Rectal smooth muscle tissue (tissue), 1 donor: Measurements from ENCODE around the gene ERAL1.
A peak's percentile ranks its signal among the peaks of the same experiment; 100 is the strongest.
"Not testable (repeated sequence)": the region's sequence is repeated elsewhere in the genome, so short reads cannot be mapped to it uniquely, and the experiment has no call there.

ENCODE experiments used
- H3K27ac ChIP-seq: one replicate; pipeline ENCODE4 v1.7.0; 2013; ENCODE audit warnings: low read depth, low read length, inconsistent platforms
- H3K27me3 ChIP-seq: one replicate; pipeline ENCODE4 v1.7.0; 2013; ENCODE audit warnings: low read length; ENCODE audit not compliant: control insufficient read depth, insufficient read depth
- H3K36me3 ChIP-seq: one replicate; pipeline ENCODE4 v1.7.0; 2013; ENCODE audit warnings: low read length; ENCODE audit not compliant: control insufficient read depth, insufficient read depth
- H3K4me1 ChIP-seq: one replicate; pipeline ENCODE4 v1.7.0; 2013; ENCODE audit warnings: low read length; ENCODE audit not compliant: control insufficient read depth, insufficient read depth
- H3K4me3 ChIP-seq: one replicate; pipeline ENCODE4 v1.7.0; 2013; ENCODE audit warnings: low read length
- H3K9ac ChIP-seq: one replicate; pipeline ENCODE4 v1.7.0; 2013; ENCODE audit warnings: low read length

Gene ERAL1

DNA sequence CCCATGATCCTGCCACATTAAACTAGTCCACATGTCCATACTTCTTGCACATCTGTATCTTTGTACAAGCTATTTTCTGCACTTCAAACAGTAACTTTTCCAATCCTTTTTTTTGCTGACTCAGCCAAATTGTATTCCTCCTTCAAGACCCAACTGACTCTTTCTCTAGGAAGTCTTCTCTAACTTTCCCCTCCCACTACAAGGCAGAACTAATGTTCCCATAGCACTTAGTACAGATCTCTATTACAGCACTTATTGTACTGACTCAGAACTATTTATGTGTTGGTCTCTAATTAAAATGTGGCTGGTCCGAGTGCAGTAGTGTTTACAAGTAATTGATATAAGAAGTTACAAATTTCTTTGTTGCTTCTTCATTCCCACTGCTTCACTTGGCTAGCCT is 20.4 kb upstream of the ERAL1 start:
- no peaks in the 10 kb centered on the region for H3K4me1 ChIP-seq
- H3K27me3 ChIP-seq = no peaks in the 10 kb centered on the region
- H3K9ac ChIP-seq = no peak overlapping the region
- no peak overlapping the region for H3K4me3 ChIP-seq
- no peaks in the 10 kb centered on the region for H3K36me3 ChIP-seq
- H3K27ac ChIP-seq = no peak overlapping the region

DNA sequence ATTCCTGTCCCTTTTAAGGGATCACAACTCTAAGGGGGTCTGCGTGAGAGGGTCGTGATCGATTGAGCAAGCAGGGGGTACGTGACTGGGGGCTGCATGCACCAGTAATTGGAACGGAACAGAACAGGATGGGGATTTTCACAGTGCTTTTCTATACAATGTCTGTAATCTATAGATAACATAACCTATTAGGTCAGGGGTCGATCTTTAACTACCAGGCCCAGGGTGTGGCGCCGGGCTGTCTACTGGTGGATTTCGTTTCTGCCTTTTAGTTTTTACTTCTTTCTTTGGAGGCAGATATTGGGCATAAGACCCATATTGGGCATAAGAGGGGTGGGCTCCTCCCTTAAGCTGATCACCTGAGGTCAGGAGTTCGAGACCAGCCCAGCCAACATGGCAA is 18.3 kb upstream of the ERAL1 start:
- H3K27ac ChIP-seq, H3K4me1 ChIP-seq, H3K36me3 ChIP-seq, H3K27me3 ChIP-seq, H3K4me3 ChIP-seq, H3K9ac ChIP-seq: not testable (repeated sequence)

DNA sequence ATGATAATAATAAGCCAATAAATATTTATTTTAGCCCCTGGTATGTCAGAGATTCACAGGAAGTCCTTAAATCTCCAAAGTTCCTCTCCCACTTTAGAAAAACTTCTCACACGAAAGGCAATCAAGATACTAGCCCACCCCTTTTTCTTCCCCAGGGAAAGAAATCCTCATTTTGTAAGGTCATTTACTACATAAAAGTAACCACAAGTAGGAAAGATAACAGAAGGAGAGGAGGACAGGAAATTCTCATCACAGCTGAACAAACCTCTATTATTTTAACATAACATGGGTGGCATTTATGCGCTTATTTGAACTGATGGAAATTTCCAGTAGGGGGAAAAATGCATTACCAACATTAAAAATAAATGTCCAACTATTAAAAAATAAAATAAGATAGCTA is 15.6 kb upstream of the ERAL1 start:
- H3K4me1 ChIP-seq = no peaks in the 10 kb centered on the region
- no peaks in the 10 kb centered on the region for H3K27me3 ChIP-seq
- no peak overlapping the region for H3K27ac ChIP-seq
- H3K4me3 ChIP-seq = no peak overlapping the region
- H3K9ac ChIP-seq = no peak overlapping the region
- H3K36me3 ChIP-seq = no peaks in the 10 kb centered on the region

DNA sequence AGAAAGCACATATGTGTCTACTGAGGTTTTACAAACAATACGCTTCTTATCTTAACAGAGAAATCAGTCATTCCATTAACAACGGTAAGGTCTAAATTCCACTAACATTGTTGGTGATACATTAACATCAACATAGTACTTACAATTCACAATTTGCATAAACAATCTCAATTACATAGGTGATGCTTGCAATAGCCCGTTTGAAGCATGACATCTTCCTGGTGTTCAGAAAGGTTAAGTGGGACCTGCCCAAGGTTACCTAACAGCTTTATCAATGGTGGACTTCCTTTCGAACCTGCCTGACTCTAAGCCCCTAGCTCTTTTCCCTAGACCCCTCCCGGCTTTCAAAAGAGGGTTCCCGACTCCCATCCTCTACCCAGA is 12.9 kb upstream of the ERAL1 start:
- Histone ChIP-seq H3K9ac (peak overlapping the region; percentile 59), H3K27ac (peak overlapping the region; percentile 70), H3K4me1 (no peaks in the 10 kb centered on the region), H3K27me3 (no peaks in the 10 kb centered on the region), H3K4me3 (peak overlapping the region; percentile 81), H3K36me3 (no peaks in the 10 kb centered on the region)

DNA sequence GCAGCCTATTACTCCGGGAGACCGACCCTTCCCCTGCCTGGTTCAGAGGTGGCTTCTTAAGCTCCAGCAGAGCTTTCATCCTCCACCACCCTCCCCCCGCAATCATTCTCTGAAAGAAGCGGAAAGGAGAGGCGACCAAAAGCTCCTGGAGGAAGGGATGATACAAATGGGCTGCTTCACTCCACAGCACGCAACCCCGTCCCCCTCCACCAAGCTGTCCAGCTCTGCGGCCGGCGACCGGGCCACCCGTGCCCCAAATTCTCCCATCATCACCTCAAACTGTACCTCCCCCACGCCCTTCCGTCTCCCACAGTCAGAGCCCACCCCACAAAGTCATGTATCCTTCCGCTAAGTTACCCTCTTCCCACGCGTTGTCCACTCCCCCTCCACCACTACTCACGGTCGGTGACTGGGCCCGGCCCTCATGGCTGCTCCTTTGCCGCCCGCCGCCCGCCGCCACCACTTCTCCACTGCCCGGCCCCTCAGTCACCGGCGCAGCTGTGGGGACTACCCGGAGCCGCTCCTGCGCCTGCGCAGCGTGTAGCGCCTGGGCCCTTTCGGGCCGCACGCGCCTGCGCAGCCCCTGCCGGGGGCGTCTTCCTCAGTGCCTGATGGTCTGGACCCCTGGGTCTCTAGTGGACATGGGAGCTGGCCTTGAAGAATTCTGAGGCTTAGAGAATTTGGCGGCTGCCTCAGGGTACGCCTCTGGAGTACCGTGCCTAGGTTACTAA is 12.4 kb upstream of the ERAL1 start, which contains the start of gene FAM222B:
FAM222B (minus strand) TSS at position 509 of the 731 bp plus-strand sequence. CDS start 76,123 bp downstream, outside the sequence.
- Histone ChIP-seq H3K27me3 (no peaks in the 10 kb centered on the region), H3K4me1 (no peaks in the 10 kb centered on the region), H3K36me3 (no peaks in the 10 kb centered on the region), H3K9ac (peak within 1 kb of the TSS; percentile 59), H3K4me3 (peak within 1 kb of the TSS; percentile 81), H3K27ac (peak within 1 kb of the TSS; percentile 70)

- no peaks in the 10 kb centered on the region for H3K36me3 ChIP-seq
- H3K27me3 ChIP-seq = no peaks in the 10 kb centered on the region
- no peak overlapping the region for H3K27ac ChIP-seq
- no peaks in the 10 kb centered on the region for H3K4me1 ChIP-seq
- H3K4me3 ChIP-seq = no peak overlapping the region
- H3K9ac ChIP-seq = no peak overlapping the region
Measured at GRCh38 chr17:28843816-28844148, 11.0 kb upstream of the ERAL1 start.

GRCh38 chr17:28846231-28846630 is 8.6 kb upstream of the ERAL1 start:
- Histone ChIP-seq H3K9ac (no peak overlapping the region), H3K4me3 (no peak overlapping the region)

GRCh38 chr17:28846699-28847098 is 8.1 kb upstream of the ERAL1 start:
- not testable (repeated sequence) for H3K27ac ChIP-seq, H3K36me3 ChIP-seq, H3K4me1 ChIP-seq, H3K27me3 ChIP-seq, H3K9ac ChIP-seq, H3K4me3 ChIP-seq

More at GRCh38 chr17:28846231-28846630, 8.6 kb upstream of the ERAL1 start:
- no peaks in the 10 kb centered on the region for H3K4me1 ChIP-seq
- no peak overlapping the region for H3K27ac ChIP-seq
- H3K36me3 ChIP-seq = no peaks in the 10 kb centered on the region
- no peaks in the 10 kb centered on the region for H3K27me3 ChIP-seq

- H3K27ac ChIP-seq, H3K27me3 ChIP-seq, H3K4me3 ChIP-seq, H3K9ac ChIP-seq, H3K36me3 ChIP-seq, H3K4me1 ChIP-seq: not testable (repeated sequence)
Measured at GRCh38 chr17:28848667-28849066, 6.1 kb upstream of the ERAL1 start.

GRCh38 chr17:28849281-28849680 is 5.5 kb upstream of the ERAL1 start:
- no peak overlapping the region for H3K4me3 ChIP-seq
- no peaks in the 10 kb centered on the region for H3K4me1 ChIP-seq
- H3K36me3 ChIP-seq = no peaks in the 10 kb centered on the region
- no peak overlapping the region for H3K9ac ChIP-seq
- H3K27me3 ChIP-seq = no peaks in the 10 kb centered on the region
- H3K27ac ChIP-seq = no peak overlapping the region

DNA sequence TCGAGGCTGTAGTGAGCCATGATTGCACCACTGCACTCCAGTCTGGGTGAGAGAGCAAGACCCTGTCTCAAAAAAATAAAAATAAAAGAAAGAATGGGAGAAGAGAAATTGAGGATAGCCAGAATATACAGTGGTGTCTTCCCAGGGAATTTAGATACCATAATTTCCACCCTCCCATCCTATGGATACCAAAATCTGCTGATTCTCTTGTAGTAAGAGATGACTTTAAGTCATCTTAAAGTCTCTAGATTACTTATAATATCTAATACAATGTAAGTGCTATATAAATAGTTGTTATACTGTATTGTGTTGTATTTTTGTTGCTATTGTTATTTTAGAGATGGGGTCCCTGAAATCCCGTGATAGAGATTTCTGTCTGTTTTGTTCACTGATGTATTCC is 1.5 kb upstream of the ERAL1 start:
- Histone ChIP-seq H3K27me3 (no peaks in the 10 kb centered on the region), H3K27ac (no peak overlapping the region), H3K9ac (no peak overlapping the region), H3K36me3 (peaks cover 7% of the 10 kb centered on the region), H3K4me1 (peaks cover 4% of the 10 kb centered on the region), H3K4me3 (no peak overlapping the region)

GRCh38 chr17:28855336-28855679 is 492 bp downstream of the ERAL1 start:
- Histone ChIP-seq H3K27ac (peak overlapping the region; percentile 71), H3K9ac (peak overlapping the region; percentile 50), H3K27me3 (no peaks in the 10 kb centered on the region), H3K4me3 (peak overlapping the region; percentile 81), H3K4me1 (peaks cover 4% of the 10 kb centered on the region), H3K36me3 (peaks cover 10% of the 10 kb centered on the region)

- Histone ChIP-seq H3K27ac (no peak overlapping the region), H3K36me3 (peaks cover 15% of the 10 kb centered on the region), H3K27me3 (no peaks in the 10 kb centered on the region), H3K4me3 (no peak overlapping the region), H3K9ac (no peak overlapping the region), H3K4me1 (peaks cover 4% of the 10 kb centered on the region)
Measured at GRCh38 chr17:28856028-28856574, 1.3 kb downstream of the ERAL1 start.
